Measurements from ENCODE around the gene ZNF705A. TPM values are rescaled to one million over a fixed set of nuclear protein-coding genes. Genes with fewer than 3 reads are reported as not detected.
"Not testable (repeated sequence)": the region's sequence is repeated elsewhere in the genome, so short reads cannot be mapped to it uniquely, and the experiment has no call there.

The ZNF705A gene
- total RNA-seq, 2 experiments from 2014 or later, result not detected

DNA sequence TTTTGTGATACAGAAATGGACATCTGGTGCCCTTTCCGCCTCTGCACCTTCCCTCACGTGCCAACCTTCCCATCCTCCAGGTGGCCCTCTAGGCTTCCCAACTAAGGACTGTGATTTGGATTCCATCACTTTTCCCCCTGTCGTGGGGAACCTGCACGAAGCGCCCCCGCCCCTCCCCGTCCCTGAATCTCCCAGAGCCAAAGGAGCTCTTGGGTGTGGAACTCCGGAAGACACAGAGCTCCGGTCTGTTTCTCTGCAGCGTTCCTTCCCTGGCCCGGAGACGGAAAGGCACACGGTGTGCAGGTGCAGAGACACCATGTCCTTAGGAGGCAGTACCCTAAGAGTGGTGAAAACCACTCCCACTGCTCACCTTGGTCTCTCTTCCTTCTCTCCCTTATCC is 66.8 kb downstream of the ZNF705A start:
- H3K36me3 Mint-ChIP-seq (ENCODE audit: low read depth); H3K27me3 Mint-ChIP-seq; H3K4me3 Mint-ChIP-seq; H3K9me3 Mint-ChIP-seq; ATAC-seq; H3K4me1 Mint-ChIP-seq (ENCODE audit: low read depth); POLR2A ChIA-PET; CTCF ChIA-PET; H3K27ac Mint-ChIP-seq; DNase-seq; intact Hi-C loops (cut with micrococcal nuclease): not testable (repeated sequence)

DNA sequence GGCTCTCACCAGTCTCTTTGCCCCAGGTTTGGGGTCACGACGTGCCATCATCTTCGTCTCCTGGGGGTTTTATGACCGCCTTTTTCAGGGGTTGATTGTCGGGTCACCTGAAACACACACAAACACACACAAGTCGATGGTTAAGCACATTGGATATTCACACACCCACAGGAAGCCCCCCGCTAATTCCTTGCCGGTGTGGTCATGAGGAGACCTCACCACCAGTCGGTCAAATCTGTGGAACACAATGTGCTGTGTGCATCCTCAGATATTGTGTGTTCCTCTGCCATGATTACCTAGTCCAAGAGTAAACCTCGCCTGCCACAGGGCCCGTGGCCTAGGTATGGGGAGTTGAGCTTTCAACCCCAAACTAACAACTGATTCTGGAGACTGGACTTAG is 68.0 kb downstream of the ZNF705A start:
- POLR2A ChIA-PET; intact Hi-C loops (cut with micrococcal nuclease); H3K9me3 Mint-ChIP-seq; DNase-seq; ATAC-seq; H3K36me3 Mint-ChIP-seq (ENCODE audit: low read depth); H3K27me3 Mint-ChIP-seq; H3K27ac Mint-ChIP-seq; H3K4me3 Mint-ChIP-seq; H3K4me1 Mint-ChIP-seq (ENCODE audit: low read depth); CTCF ChIA-PET: not testable (repeated sequence)

DNA sequence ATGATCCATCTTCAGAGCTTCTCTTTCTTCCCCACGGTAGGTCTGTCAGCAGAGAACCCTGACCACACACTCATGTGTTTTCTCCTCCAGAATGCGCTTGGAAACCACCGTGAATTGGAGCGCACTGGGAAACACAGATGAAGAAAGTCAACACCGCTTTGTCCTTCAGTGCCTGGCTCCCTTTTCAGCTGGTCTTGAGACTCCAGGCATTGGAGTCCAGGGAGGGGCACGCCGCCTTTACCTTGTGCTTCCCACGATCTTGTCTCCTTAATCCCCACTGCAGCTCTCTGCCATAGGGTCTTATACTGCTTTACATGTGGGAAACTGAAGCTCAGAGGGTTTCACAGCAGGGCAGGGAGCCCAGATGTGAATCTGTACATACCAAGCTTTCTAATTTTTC is 69.5 kb downstream of the ZNF705A start:
- ATAC-seq, result no peak
- Mint-ChIP-seq H3K4me1 (ENCODE audit: low read depth) (peaks cover 4% of the 10 kb centered on the region), H3K9me3 (no peaks in the 10 kb centered on the region), H3K27me3 (peaks cover 5% of the 10 kb centered on the region), H3K27ac (no peak overlapping the region), H3K36me3 (ENCODE audit: low read depth) (no peaks in the 10 kb centered on the region), H3K4me3 (no peak overlapping the region)
- POLR2A ChIA-PET, result no interaction called here
- CTCF ChIA-PET, result interaction anchor here (1.1 to 2.9 kb wide), 2 partner anchors 11 to 117 kb away, joined by 3 to 9 read pairs; no protein-coding TSS in a partner anchor
- intact Hi-C loops (cut with micrococcal nuclease), result no loop called here
- DNase-seq, result no peak
- TF ChIP-seq, protein P1, sequence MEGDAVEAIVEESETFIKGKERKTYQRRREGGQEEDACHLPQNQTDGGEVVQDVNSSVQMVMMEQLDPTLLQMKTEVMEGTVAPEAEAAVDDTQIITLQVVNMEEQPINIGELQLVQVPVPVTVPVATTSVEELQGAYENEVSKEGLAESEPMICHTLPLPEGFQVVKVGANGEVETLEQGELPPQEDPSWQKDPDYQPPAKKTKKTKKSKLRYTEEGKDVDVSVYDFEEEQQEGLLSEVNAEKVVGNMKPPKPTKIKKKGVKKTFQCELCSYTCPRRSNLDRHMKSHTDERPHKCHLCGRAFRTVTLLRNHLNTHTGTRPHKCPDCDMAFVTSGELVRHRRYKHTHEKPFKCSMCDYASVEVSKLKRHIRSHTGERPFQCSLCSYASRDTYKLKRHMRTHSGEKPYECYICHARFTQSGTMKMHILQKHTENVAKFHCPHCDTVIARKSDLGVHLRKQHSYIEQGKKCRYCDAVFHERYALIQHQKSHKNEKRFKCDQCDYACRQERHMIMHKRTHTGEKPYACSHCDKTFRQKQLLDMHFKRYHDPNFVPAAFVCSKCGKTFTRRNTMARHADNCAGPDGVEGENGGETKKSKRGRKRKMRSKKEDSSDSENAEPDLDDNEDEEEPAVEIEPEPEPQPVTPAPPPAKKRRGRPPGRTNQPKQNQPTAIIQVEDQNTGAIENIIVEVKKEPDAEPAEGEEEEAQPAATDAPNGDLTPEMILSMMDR (IDR thresholded peaks at IDR 0.05), result no peak

DNA sequence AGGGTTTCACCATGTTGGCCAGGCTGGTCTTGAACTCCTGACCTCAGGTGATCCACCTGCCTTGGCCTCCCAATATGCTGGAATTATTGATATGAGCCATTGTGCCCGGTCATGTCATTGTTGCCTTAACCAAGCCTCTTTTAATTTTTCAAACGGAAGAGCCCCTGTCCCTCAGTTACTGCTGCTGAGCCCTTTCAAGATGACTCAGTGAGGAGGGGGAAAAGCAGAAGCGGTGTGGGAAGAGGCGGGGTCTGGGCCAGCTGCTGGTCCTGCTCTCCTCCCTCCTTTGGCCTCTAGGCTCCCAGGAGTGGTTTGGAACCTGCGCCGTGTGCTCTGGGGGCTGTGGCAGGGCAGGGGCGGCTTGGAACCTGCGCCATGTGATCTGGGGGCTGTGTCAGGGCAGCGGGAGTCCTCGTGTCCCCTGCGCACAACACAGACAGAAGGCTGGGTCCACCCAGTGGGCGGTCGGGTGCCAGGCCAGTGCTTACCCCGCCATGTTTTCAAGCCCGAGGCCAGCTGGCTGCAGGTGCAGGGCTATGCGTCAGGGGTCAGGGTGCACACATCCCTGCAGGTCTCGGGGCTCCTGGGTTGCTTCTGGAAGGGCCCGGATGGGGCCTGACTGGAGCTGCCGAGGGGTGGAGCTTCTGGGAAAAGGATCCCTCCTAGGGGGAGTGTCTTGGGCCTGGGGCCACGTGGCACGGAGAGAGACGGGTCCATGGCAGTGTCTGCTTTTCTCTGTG is 70.3 kb downstream of the ZNF705A start, which contains the start of gene FAM90A1:
Gene FAM90A1, minus strand, starts transcription at position 627 of the 740 bp plus-strand sequence. CDS start 2,786 bp downstream, outside the sequence.
- intact Hi-C loops (cut with micrococcal nuclease); H3K27ac Mint-ChIP-seq; H3K27me3 Mint-ChIP-seq; H3K4me1 Mint-ChIP-seq (ENCODE audit: low read depth); H3K36me3 Mint-ChIP-seq (ENCODE audit: low read depth); POLR2A ChIA-PET; ATAC-seq; H3K9me3 Mint-ChIP-seq: not testable (repeated sequence)
- CTCF ChIA-PET, result interaction anchor here (1.1 to 2.9 kb wide), 2 partner anchors 10 to 118 kb away, joined by 3 to 9 read pairs; no protein-coding TSS in a partner anchor
- peak within 1 kb of the TSS; percentile 45 for H3K4me3 Mint-ChIP-seq
- peak; percentile 19 for DNase-seq

DNA sequence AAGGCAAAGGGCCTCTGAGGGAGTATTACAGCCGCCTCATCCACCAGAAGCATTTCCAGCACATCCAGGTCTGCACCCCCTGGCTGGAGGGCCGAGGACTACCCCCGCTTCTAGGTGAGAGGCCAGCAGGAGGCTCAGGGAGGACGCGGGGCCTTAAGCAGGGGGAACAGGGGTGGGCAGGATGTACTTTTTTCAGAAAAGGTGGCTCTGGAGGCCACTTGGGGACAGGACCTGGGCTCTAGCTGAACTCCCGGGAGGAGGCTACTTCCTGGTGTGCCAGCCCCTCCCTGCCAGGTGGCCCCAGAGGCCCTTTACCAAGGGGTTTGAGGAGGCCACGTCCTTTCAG is 70.9 kb downstream of the ZNF705A start:
- H3K36me3 Mint-ChIP-seq (ENCODE audit: low read depth); H3K9me3 Mint-ChIP-seq; intact Hi-C loops (cut with micrococcal nuclease); H3K27ac Mint-ChIP-seq; POLR2A ChIA-PET; H3K27me3 Mint-ChIP-seq; ATAC-seq; DNase-seq; H3K4me1 Mint-ChIP-seq (ENCODE audit: low read depth): not testable (repeated sequence)
- H3K4me3 Mint-ChIP-seq, result peak overlapping the region; percentile 45
- CTCF ChIA-PET, result interaction anchor here (2.9 kb wide), 1 partner anchor 10 kb away, joined by 9 read pairs; no protein-coding TSS in a partner anchor

DNA sequence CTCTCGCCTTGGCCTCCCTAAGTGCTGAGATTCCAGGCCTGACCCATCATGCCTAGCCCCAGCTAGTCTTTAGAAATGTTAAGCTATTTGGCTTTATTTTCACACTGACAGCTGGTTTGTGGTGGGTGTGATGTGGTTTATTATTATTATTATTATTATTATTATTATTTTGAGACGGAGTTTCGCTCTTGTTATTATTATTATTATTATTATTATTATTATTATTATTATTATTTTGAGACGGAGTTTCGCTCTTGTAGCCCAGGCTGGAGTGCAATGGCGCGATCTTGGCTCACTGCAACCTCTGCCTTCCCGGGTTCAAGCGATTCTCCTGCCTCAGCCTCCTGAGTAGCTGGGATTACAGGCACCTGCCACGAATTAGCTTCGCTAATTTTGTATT is 71.8 kb downstream of the ZNF705A start:
- ATAC-seq; POLR2A ChIA-PET; H3K4me1 Mint-ChIP-seq (ENCODE audit: low read depth); intact Hi-C loops (cut with micrococcal nuclease); H3K9me3 Mint-ChIP-seq; H3K27me3 Mint-ChIP-seq; DNase-seq; H3K4me3 Mint-ChIP-seq; H3K27ac Mint-ChIP-seq; H3K36me3 Mint-ChIP-seq (ENCODE audit: low read depth): not testable (repeated sequence)
- CTCF ChIA-PET, result interaction anchor here (2.9 kb wide), 1 partner anchor 9 kb away, joined by 9 read pairs; no protein-coding TSS in a partner anchor

DNA sequence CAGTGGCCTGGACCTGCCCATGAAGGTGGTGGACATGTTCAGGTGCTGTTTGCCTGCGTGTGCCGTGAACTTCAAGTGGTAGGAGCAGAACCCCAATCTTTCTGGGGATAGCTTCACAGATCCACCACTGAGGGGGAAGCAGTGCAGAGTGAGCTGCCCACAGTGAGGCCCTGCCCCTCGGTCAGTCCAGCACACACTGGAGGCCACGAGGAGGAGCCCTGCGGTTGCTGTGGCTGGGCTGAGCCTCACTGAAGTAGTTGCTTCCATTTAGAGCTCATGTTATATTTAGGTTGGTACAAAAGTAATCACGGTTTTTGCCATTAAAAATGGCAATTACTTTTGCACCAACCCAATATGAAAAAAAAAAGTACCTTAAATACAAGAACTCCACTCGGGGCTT is 72.7 kb downstream of the ZNF705A start:
- H3K9me3 Mint-ChIP-seq, CTCF ChIA-PET, POLR2A ChIA-PET: not testable (repeated sequence)

More for the DNA sequence above, 72.7 kb downstream of the ZNF705A start:
- H3K27me3 Mint-ChIP-seq; H3K4me3 Mint-ChIP-seq; H3K36me3 Mint-ChIP-seq (ENCODE audit: low read depth); H3K27ac Mint-ChIP-seq; ATAC-seq; intact Hi-C loops (cut with micrococcal nuclease); H3K4me1 Mint-ChIP-seq (ENCODE audit: low read depth); DNase-seq: not testable (repeated sequence)

Other genes with a start within 250 kb of the ZNF705A start
- gene SLC2A3, start 220.8 kb upstream of the ZNF705A start, total RNA-seq, result 100 to 1,000 TPM; 488 to 528 TPM
- gene FOXJ2, start 124.3 kb upstream of the ZNF705A start, total RNA-seq, result 10 to 100 TPM; 11.1 to 12.8 TPM
- gene C3AR1, start 90.7 kb upstream of the ZNF705A start, total RNA-seq, result 1 to 10 TPM; 1.1 to 1.4 TPM
- 10 to 100 TPM; 26.7 to 29.6 TPM for gene NECAP1, start 74.7 kb upstream of the ZNF705A start, total RNA-seq
- 1 to 10 TPM in 1 of 2 experiments, under 1 TPM in 1; 0.98 to 2.0 TPM for gene CLEC4A, start 33.4 kb upstream of the ZNF705A start, total RNA-seq
- under 1 TPM; 0.13 to 0.27 TPM for gene FAM90A1, start 70.6 kb downstream of the ZNF705A start, total RNA-seq

Measured in activated CD8-positive, alpha-beta T cell treated with anti-CD3 and anti-CD28 coated beads for 36 hours (primary cell).